Measurements from ENCODE around the gene SULT6B1.
A peak's percentile ranks its signal among the peaks of the same experiment; 100 is the strongest.
"Not testable (repeated sequence)": the region's sequence is repeated elsewhere in the genome, so short reads cannot be mapped to it uniquely, and the experiment has no call there.

SULT6B1 gene

GRCh38 chr2:37201208-37201607 is 12.7 kb upstream of the SULT6B1 start:
- no peak for ATAC-seq (ENCODE audit: insufficient read depth, low read depth)
- peaks cover 67% of the 10 kb centered on the region for H3K36me3 ChIP-seq (ENCODE audit: insufficient read depth, low read length)
- no peak for TF ChIP-seq CTCF (IDR thresholded peaks at IDR 0.05; ENCODE audit: borderline replicate concordance, extremely low read depth, low read length, poor library complexity, severe bottlenecking)
- TF ChIP-seq EZH2 (IDR thresholded peaks at IDR 0.05; ENCODE audit: borderline replicate concordance, low read depth, low read length, severe bottlenecking) = no peak

GRCh38 chr2:37198681-37199065 is 10.2 kb upstream of the SULT6B1 start:
- Histone ChIP-seq H4K20me1 (ENCODE audit: insufficient read depth, low read length) (peaks cover 5% of the 10 kb centered on the region; the same call in 1 of the 2 replicates), H3K79me2 (ENCODE audit: insufficient read depth, low read length) (peaks cover 63% of the 10 kb centered on the region), H3K36me3 (ENCODE audit: insufficient read depth, low read length) (peaks cover 42% of the 10 kb centered on the region), H3K9me3 (ENCODE audit: insufficient read depth, low read length, severe bottlenecking) (peaks cover 3% of the 10 kb centered on the region), H2AFZ (ENCODE audit: low read depth, low read length) (no peak overlapping the region), H3K4me3 (ENCODE audit: low read depth in 1 of 2, low read length in 2 of 2) (no peak overlapping the region), H3K27ac (ENCODE audit: low read length) (no peak overlapping the region), H3K27me3 (ENCODE audit: insufficient read depth, low read length, poor library complexity) (no peaks in the 10 kb centered on the region), H3K4me1 (ENCODE audit: insufficient read depth, low read length) (peaks cover 31% of the 10 kb centered on the region), H3K9ac (ENCODE audit: low read depth, low read length) (no peak overlapping the region; the same call in 1 of the 2 replicates), H3K4me2 (ENCODE audit: insufficient read depth, low read length) (0 out of 2 replicates have a peak overlapping the region, but pooled peaks have one; percentile 96)
- TF ChIP-seq CTCF (IDR thresholded peaks at IDR 0.05; ENCODE audit: borderline replicate concordance, extremely low read depth, low read length, poor library complexity, severe bottlenecking) = no peak
- no peak for TF ChIP-seq EZH2 (IDR thresholded peaks at IDR 0.05; ENCODE audit: borderline replicate concordance, low read depth, low read length, severe bottlenecking)
- DNase-seq (no peak), ATAC-seq (ENCODE audit: insufficient read depth, low read depth) (no peak)

More at GRCh38 chr2:37201208-37201607, 12.7 kb upstream of the SULT6B1 start:
- peaks cover 25% of the 10 kb centered on the region for H3K4me1 ChIP-seq (ENCODE audit: insufficient read depth, low read length)
- H3K79me2 ChIP-seq (ENCODE audit: insufficient read depth, low read length) = peaks cover 84% of the 10 kb centered on the region
- no peak overlapping the region for H3K27ac ChIP-seq (ENCODE audit: low read length)
- no peaks in the 10 kb centered on the region for H3K27me3 ChIP-seq (ENCODE audit: insufficient read depth, low read length, poor library complexity)
- no peak overlapping the region for H3K4me2 ChIP-seq (ENCODE audit: insufficient read depth, low read length)
- no peak overlapping the region for H2AFZ ChIP-seq (ENCODE audit: low read depth, low read length)
- no peak for DNase-seq
- H4K20me1 ChIP-seq (ENCODE audit: insufficient read depth, low read length) = peaks cover 7% of the 10 kb centered on the region; the same call in 1 of the 2 replicates
- H3K9ac ChIP-seq (ENCODE audit: low read depth, low read length) = no peak overlapping the region
- peaks cover 6% of the 10 kb centered on the region for H3K9me3 ChIP-seq (ENCODE audit: insufficient read depth, low read length, severe bottlenecking)
- no peak overlapping the region for H3K4me3 ChIP-seq (ENCODE audit: low read depth in 1 of 2, low read length in 2 of 2)

- TF ChIP-seq EZH2 (IDR thresholded peaks at IDR 0.05; ENCODE audit: borderline replicate concordance, low read depth, low read length, severe bottlenecking) = no peak
- no peak for TF ChIP-seq CTCF (IDR thresholded peaks at IDR 0.05; ENCODE audit: borderline replicate concordance, extremely low read depth, low read length, poor library complexity, severe bottlenecking)
- H3K79me2 ChIP-seq (ENCODE audit: insufficient read depth, low read length) = peaks cover 51% of the 10 kb centered on the region
- ATAC-seq (ENCODE audit: insufficient read depth, low read depth) = peak; percentile 80
Observed at GRCh38 chr2:37196320-37197195, 8.1 kb upstream of the SULT6B1 start, which contains the start of gene CEBPZOS. Gene CEBPZOS, plus strand, starts transcription at chr2:37196496. Its CDS starts 3,209 bp downstream, at chr2:37199705.

GRCh38 chr2:37195862-37196319 is 7.4 kb upstream of the SULT6B1 start:
- H3K9me3 ChIP-seq (ENCODE audit: insufficient read depth, low read length, severe bottlenecking); H4K20me1 ChIP-seq (ENCODE audit: insufficient read depth, low read length): not testable (repeated sequence)

More at GRCh38 chr2:37196320-37197195, 8.1 kb upstream of the SULT6B1 start, which contains the start of gene CEBPZOS:
- peak within 1 kb of the TSS; percentile 72 to 94 for H3K4me3 ChIP-seq (ENCODE audit: low read depth in 1 of 2, low read length in 2 of 2)
- H3K27me3 ChIP-seq (ENCODE audit: insufficient read depth, low read length, poor library complexity) = no peaks in the 10 kb centered on the region
- peak within 1 kb of the TSS; percentile 87 for H3K9ac ChIP-seq (ENCODE audit: low read depth, low read length)
- H3K4me1 ChIP-seq (ENCODE audit: insufficient read depth, low read length) = peaks cover 26% of the 10 kb centered on the region
- H3K27ac ChIP-seq (ENCODE audit: low read length) = peak within 1 kb of the TSS; percentile 86
- peak within 1 kb of the TSS; percentile 96 for H3K4me2 ChIP-seq (ENCODE audit: insufficient read depth, low read length)
- H4K20me1 ChIP-seq (ENCODE audit: insufficient read depth, low read length) = peaks cover 2% of the 10 kb centered on the region; the same call in 1 of the 2 replicates
- peak; percentile 85 for DNase-seq
- H3K9me3 ChIP-seq (ENCODE audit: insufficient read depth, low read length, severe bottlenecking) = no peaks in the 10 kb centered on the region
- H2AFZ ChIP-seq (ENCODE audit: low read depth, low read length) = peak within 1 kb of the TSS; percentile 69
- peaks cover 22% of the 10 kb centered on the region for H3K36me3 ChIP-seq (ENCODE audit: insufficient read depth, low read length)

More at GRCh38 chr2:37195862-37196319, 7.4 kb upstream of the SULT6B1 start:
- not testable (repeated sequence) for H3K27me3 ChIP-seq (ENCODE audit: insufficient read depth, low read length, poor library complexity); DNase-seq; ATAC-seq (ENCODE audit: insufficient read depth, low read depth)
- Histone ChIP-seq H3K4me2 (ENCODE audit: insufficient read depth, low read length) (peak overlapping the region; percentile 96), H3K4me3 (ENCODE audit: low read depth in 1 of 2, low read length in 2 of 2) (peak overlapping the region; percentile 72 to 94), H3K36me3 (ENCODE audit: insufficient read depth, low read length) (peaks cover 16% of the 10 kb centered on the region), H2AFZ (ENCODE audit: low read depth, low read length) (peak overlapping the region; percentile 69), H3K4me1 (ENCODE audit: insufficient read depth, low read length) (peaks cover 26% of the 10 kb centered on the region), H3K9ac (ENCODE audit: low read depth, low read length) (peak overlapping the region; percentile 87), H3K79me2 (ENCODE audit: insufficient read depth, low read length) (peaks cover 48% of the 10 kb centered on the region), H3K27ac (ENCODE audit: low read length) (peak overlapping the region; percentile 86)
